ENCODE results near the gene ACTR1B. TPM values are rescaled to one million over a fixed set of nuclear protein-coding genes. Genes with fewer than 3 reads are reported as not detected.
"Not testable (repeated sequence)": the region's sequence is repeated elsewhere in the genome, so short reads cannot be mapped to it uniquely, and the experiment has no call there.

The ACTR1B gene
- total RNA-seq, 2 experiments from 2014 or later, result 92.0 to 124 TPM

DNA sequence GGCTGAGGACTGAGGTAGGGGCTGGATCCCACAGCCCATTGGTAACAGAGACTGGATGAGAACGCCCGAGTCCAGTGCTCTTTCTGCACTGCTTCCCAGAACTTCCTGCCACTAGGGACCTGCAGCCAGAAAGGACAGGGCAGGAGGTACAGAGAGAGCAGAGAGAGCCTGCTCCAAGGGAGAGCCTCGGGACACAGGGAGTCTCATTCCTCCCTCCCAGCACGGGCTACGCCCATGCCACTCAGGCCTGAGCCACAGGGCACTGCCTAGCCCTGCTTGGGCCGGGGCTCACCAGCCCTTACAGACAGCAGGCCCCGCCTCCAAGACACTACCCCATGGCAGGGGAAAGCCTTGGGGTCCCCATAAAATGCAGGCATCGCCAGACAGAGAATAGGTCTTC is 48.1 kb downstream of the ACTR1B start:
- H3K9me3 Mint-ChIP-seq (ENCODE audit: low read depth); H3K4me3 Mint-ChIP-seq; CTCF ChIA-PET; H3K27ac Mint-ChIP-seq; H3K4me1 Mint-ChIP-seq; ATAC-seq; H3K27me3 Mint-ChIP-seq; POLR2A ChIA-PET; intact Hi-C loops (cut with DNase I, micrococcal nuclease); DNase-seq; H3K36me3 Mint-ChIP-seq (ENCODE audit: low read depth): not testable (repeated sequence)

DNA sequence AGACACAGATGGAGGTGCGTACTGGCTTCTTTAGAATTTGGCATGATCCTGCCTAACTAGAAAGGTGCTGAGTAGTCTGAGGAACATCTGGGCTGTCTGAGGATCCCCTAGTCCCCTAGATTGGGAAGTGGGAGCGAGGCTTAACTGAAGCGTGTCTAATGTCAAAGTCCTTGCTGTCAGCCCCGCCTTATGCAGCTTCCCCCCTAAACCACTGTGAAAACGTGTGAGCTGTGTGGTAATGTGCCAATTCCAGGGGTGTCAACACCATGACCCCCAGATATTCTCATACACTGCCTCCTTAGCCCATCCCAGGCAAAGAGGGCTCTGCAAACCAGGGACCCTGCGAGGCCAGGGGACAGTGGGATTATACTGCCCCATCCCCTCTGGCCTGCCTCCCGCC is 51.9 kb downstream of the ACTR1B start:
- ATAC-seq; H3K27me3 Mint-ChIP-seq; POLR2A ChIA-PET; H3K27ac Mint-ChIP-seq; H3K4me1 Mint-ChIP-seq; H3K4me3 Mint-ChIP-seq; DNase-seq; H3K36me3 Mint-ChIP-seq (ENCODE audit: low read depth); intact Hi-C loops (cut with DNase I, micrococcal nuclease); CTCF ChIA-PET; H3K9me3 Mint-ChIP-seq (ENCODE audit: low read depth): not testable (repeated sequence)

DNA sequence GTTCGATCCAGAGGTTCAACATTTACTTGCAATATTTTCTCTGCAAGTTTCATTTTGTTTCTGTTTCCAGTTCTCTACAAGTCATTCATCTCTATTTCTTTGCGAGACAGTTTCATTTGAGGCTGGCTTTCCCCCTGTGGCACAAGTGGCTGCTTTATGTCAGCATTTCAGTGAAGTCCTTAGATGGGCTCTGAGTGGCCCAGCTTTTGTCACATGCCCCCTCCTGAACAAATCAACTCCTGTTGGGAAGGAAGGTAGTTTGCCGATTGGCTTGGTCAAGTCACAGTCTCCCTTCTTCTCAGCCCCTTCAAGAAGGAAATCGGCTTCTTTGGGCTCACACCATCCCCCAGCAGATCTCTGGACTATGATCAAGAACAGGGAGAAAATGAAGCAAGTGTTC is 55.1 kb downstream of the ACTR1B start:
- peak; percentile 68 for ATAC-seq
- H3K4me3 Mint-ChIP-seq; DNase-seq; POLR2A ChIA-PET; H3K27me3 Mint-ChIP-seq; H3K4me1 Mint-ChIP-seq; H3K27ac Mint-ChIP-seq; CTCF ChIA-PET; H3K9me3 Mint-ChIP-seq (ENCODE audit: low read depth); H3K36me3 Mint-ChIP-seq (ENCODE audit: low read depth); intact Hi-C loops (cut with DNase I, micrococcal nuclease): not testable (repeated sequence)

Other genes with a start within 250 kb of the ACTR1B start
- 10 to 100 TPM; 22.1 to 22.7 TPM for gene ANKRD36B, start 74.2 kb downstream of the ACTR1B start, total RNA-seq
- 100 to 1,000 TPM; 189 to 220 TPM for gene COX5B, start 18.0 kb downstream of the ACTR1B start, total RNA-seq
- 1 to 10 TPM; 7.4 to 8.9 TPM for gene C2orf92, start 5.7 kb upstream of the ACTR1B start, total RNA-seq
- 100 to 1,000 TPM; 153 to 156 TPM for gene ZAP70, start 49.5 kb upstream of the ACTR1B start, total RNA-seq

Data from activated CD4-positive, alpha-beta T cell treated with anti-CD3 and anti-CD28 coated beads for 36 hours (primary cell).